Activated T-cell treated with anti-CD3 and anti-CD28 coated beads, Interleukin-2, amount 50 U/mL, for 1 hour (primary cell): Measurements from ENCODE around the gene HEPHL1.
"Not testable (repeated sequence)": the region's sequence is repeated elsewhere in the genome, so short reads cannot be mapped to it uniquely, and the experiment has no call there.

Source experiments
- DNase-seq: peaks from one replicate; pipeline ENCODE4 v3.0.0-alpha.2; 2020

HEPHL1 gene

GRCh38 chr11:94020777-94021481, at the start of gene HEPHL1:
Gene HEPHL1 (plus strand): TSS chr11:94021354. CDS start chr11:94021369, 15 bp downstream.
- no peak for DNase-seq

- no peak for DNase-seq
These were observed 48.4 kb upstream of the HEPHL1 start for GRCh38 chr11:93972790-93973189.

GRCh38 chr11:93973322-93974051, 47.7 kb upstream of the HEPHL1 start:
- DNase-seq: not testable (repeated sequence)

- no peak for DNase-seq
These were observed 46.4 kb upstream of the HEPHL1 start for GRCh38 chr11:93974759-93975158.

GRCh38 chr11:93976577-93977254, 44.4 kb upstream of the HEPHL1 start:
- not testable (repeated sequence) for DNase-seq

- DNase-seq: no peak
These were observed 37.5 kb upstream of the HEPHL1 start for GRCh38 chr11:93983542-93984195.

- DNase-seq: no peak
These were observed 37.0 kb upstream of the HEPHL1 start for GRCh38 chr11:93984196-93984567.

- DNase-seq: no peak
These were observed 36.2 kb upstream of the HEPHL1 start for GRCh38 chr11:93984936-93985335.

GRCh38 chr11:93986716-93987115, 34.4 kb upstream of the HEPHL1 start:
- DNase-seq: no peak

GRCh38 chr11:93988455-93988854, 32.7 kb upstream of the HEPHL1 start:
- DNase-seq: no peak

GRCh38 chr11:93988912-93989311, 32.2 kb upstream of the HEPHL1 start:
- DNase-seq: no peak

- no peak for DNase-seq
These were observed 27.4 kb upstream of the HEPHL1 start for GRCh38 chr11:93993747-93994146.

- DNase-seq: no peak
These were observed 23.4 kb upstream of the HEPHL1 start for GRCh38 chr11:93997741-93998140.

GRCh38 chr11:94000659-94001058, 20.5 kb upstream of the HEPHL1 start:
- DNase-seq: no peak

GRCh38 chr11:94002226-94002625, 18.9 kb upstream of the HEPHL1 start:
- no peak for DNase-seq

GRCh38 chr11:94007426-94007825, 13.7 kb upstream of the HEPHL1 start:
- no peak for DNase-seq

- no peak for DNase-seq
These were observed 13.2 kb upstream of the HEPHL1 start for GRCh38 chr11:94007906-94008305.

GRCh38 chr11:94010136-94010535, 11.0 kb upstream of the HEPHL1 start:
- no peak for DNase-seq

- DNase-seq: no peak
These were observed 9.7 kb upstream of the HEPHL1 start for GRCh38 chr11:94011478-94011877.

- DNase-seq: no peak
These were observed 3.7 kb upstream of the HEPHL1 start for GRCh38 chr11:94017446-94017845.

- no peak for DNase-seq
These were observed 2.4 kb upstream of the HEPHL1 start for GRCh38 chr11:94018721-94019120.

GRCh38 chr11:94023856-94024255, 2.7 kb downstream of the HEPHL1 start:
- no peak for DNase-seq

GRCh38 chr11:94024547-94024946, 3.4 kb downstream of the HEPHL1 start:
- no peak for DNase-seq
